Chondrocyte (in vitro differentiated cells): ENCODE data around the gene TNFRSF19. TPM values are rescaled to one million over a fixed set of nuclear protein-coding genes. Genes with fewer than 3 reads are reported as not detected.

Experiments used
- DNase-seq: peaks from one replicate; pipeline ENCODE4 v3.0.0; 2021; ENCODE audit warnings: mixed read lengths, low spot score
- H3K27ac Mint-ChIP-seq: one replicate; pipeline ENCODE4 v1.8.0; 2021; ENCODE audit warnings: mild to moderate bottlenecking, moderate library complexity, mixed read lengths; ENCODE audit not compliant: unreplicated experiment
- H3K27me3 Mint-ChIP-seq: 2 replicates; pipeline ENCODE4 v1.8.0; 2021; ENCODE audit warnings: low read depth, mixed read lengths
- H3K36me3 Mint-ChIP-seq: 2 replicates; pipeline ENCODE4 v1.8.0; 2021; ENCODE audit warnings: low read depth, mixed read lengths
- H3K4me1 Mint-ChIP-seq: 2 replicates; pipeline ENCODE4 v1.8.0; 2021; ENCODE audit warnings: low read depth, mild to moderate bottlenecking, mixed read lengths
- H3K4me3 Mint-ChIP-seq: one replicate; pipeline ENCODE4 v1.8.0; 2021; ENCODE audit warnings: mild to moderate bottlenecking, moderate library complexity, mixed read lengths; ENCODE audit not compliant: unreplicated experiment
- H3K9me3 Mint-ChIP-seq: 2 replicates; pipeline ENCODE4 v1.8.0; 2021; ENCODE audit warnings: low read depth, mixed read lengths
- CTCF ChIP-seq: fragments of 200-600 bp; sonication (generic); IDR thresholded peaks from 2 replicates; pipeline ENCODE4 v1.5.0; 2021; ENCODE audit warnings: antibody characterized with exemption, mild to moderate bottlenecking, moderate library complexity
- total RNA-seq: library from RNA; stranded (reverse); gene quantifications from 3 replicates; pipeline ENCODE4 v1.2.1, GENCODE V29; 2021

The TNFRSF19 gene
- total RNA-seq, 1 donor from 2014 or later, result 1.3 TPM

- H3K27me3 Mint-ChIP-seq, result no peaks in the 10 kb centered on the region
- H3K4me3 Mint-ChIP-seq, result no peak overlapping the region
- H3K27ac Mint-ChIP-seq, result no peak overlapping the region
- H3K36me3 Mint-ChIP-seq, result peaks cover 1% of the 10 kb centered on the region
- no peak for TF ChIP-seq CTCF
- peaks cover 37% of the 10 kb centered on the region for H3K4me1 Mint-ChIP-seq
- no peaks in the 10 kb centered on the region for H3K9me3 Mint-ChIP-seq
- no peak for DNase-seq
Observed at GRCh38 chr13:23612182-23612581, 42.0 kb downstream of the TNFRSF19 start.

- peaks cover 43% of the 10 kb centered on the region for H3K4me1 Mint-ChIP-seq
- no peak for DNase-seq
- H3K27ac Mint-ChIP-seq, result no peak overlapping the region
- no peak overlapping the region for H3K4me3 Mint-ChIP-seq
- H3K27me3 Mint-ChIP-seq, result no peaks in the 10 kb centered on the region
- H3K36me3 Mint-ChIP-seq, result peaks cover 1% of the 10 kb centered on the region
- TF ChIP-seq CTCF, result no peak
- H3K9me3 Mint-ChIP-seq, result no peaks in the 10 kb centered on the region
Observed at GRCh38 chr13:23612731-23613130, 42.5 kb downstream of the TNFRSF19 start.

GRCh38 chr13:23613596-23613995 lies 43.4 kb downstream of the TNFRSF19 start:
- DNase-seq, result no peak
- Mint-ChIP-seq H3K27me3 (no peaks in the 10 kb centered on the region), H3K27ac (no peak overlapping the region), H3K36me3 (peaks cover 1% of the 10 kb centered on the region), H3K4me1 (peaks cover 47% of the 10 kb centered on the region), H3K4me3 (no peak overlapping the region), H3K9me3 (no peaks in the 10 kb centered on the region)
- TF ChIP-seq CTCF, result no peak

GRCh38 chr13:23615395-23616081 lies 45.3 kb downstream of the TNFRSF19 start:
- no peak for TF ChIP-seq CTCF
- Mint-ChIP-seq H3K27ac (no peak overlapping the region), H3K4me1 (peaks cover 36% of the 10 kb centered on the region), H3K27me3 (no peaks in the 10 kb centered on the region), H3K9me3 (no peaks in the 10 kb centered on the region), H3K4me3 (no peak overlapping the region), H3K36me3 (peaks cover 1% of the 10 kb centered on the region)
- DNase-seq, result no peak

GRCh38 chr13:23616228-23616627 lies 46.0 kb downstream of the TNFRSF19 start:
- DNase-seq, result no peak
- no peaks in the 10 kb centered on the region for H3K27me3 Mint-ChIP-seq
- H3K9me3 Mint-ChIP-seq, result no peaks in the 10 kb centered on the region
- TF ChIP-seq CTCF, result no peak
- H3K4me3 Mint-ChIP-seq, result no peak overlapping the region
- no peak overlapping the region for H3K27ac Mint-ChIP-seq
- peaks cover 1% of the 10 kb centered on the region for H3K36me3 Mint-ChIP-seq
- H3K4me1 Mint-ChIP-seq, result peaks cover 33% of the 10 kb centered on the region
